Ovary (tissue), 9 donors: ENCODE measurements around the gene CFAP43. TPM values are rescaled to one million over a fixed set of nuclear protein-coding genes. Genes with fewer than 3 reads are reported as not detected.
"Not testable (repeated sequence)": the region's sequence is repeated elsewhere in the genome, so short reads cannot be mapped to it uniquely, and the experiment has no call there.

ENCODE experiments used
- DNase-seq, 5 donors: peaks; one replicate each; pipeline ENCODE4 v3.0.0-alpha.2; 2019 to 2020
- H3K27ac ChIP-seq, 2 donors: fragments of 200-600 bp; one replicate each; pipeline versions ENCODE4 v1.5.1 to v1.8.0; 2019 to 2022
- H3K27me3 ChIP-seq: fragments of 200-600 bp; one replicate; pipeline ENCODE4 v1.8.0; 2022
- H3K36me3 ChIP-seq: fragments of 200-600 bp; sonication (generic); one replicate; pipeline ENCODE4 v1.5.1; 2019
- H3K4me1 ChIP-seq: one replicate; pipeline ENCODE4 v1.8.1; 2013; ENCODE audit warnings: mild to moderate bottlenecking, moderate library complexity; ENCODE audit not compliant: insufficient read depth
- H3K4me3 ChIP-seq: fragments of 200-600 bp; sonication (generic); one replicate; pipeline ENCODE4 v1.5.1; 2017
- H3K9me3 ChIP-seq, 2 donors: fragments of 200-600 bp in 1 of 2; sonication (generic) in 1 of 2; one replicate each; pipeline versions ENCODE4 v1.5.1 to v1.8.1; 2013 to 2019; ENCODE audit warnings: mild to moderate bottlenecking in 1 of 2, moderate library complexity in 1 of 2
- EP300 ChIP-seq: sonication (generic); formaldehyde crosslinking; IDR thresholded peaks from one replicate; pipeline ENCODE4 v1.6.1; 2017; ENCODE audit warnings: antibody characterized with exemption
- POLR2A ChIP-seq: fragments of 450-650 bp; IDR thresholded peaks from one replicate; pipeline ENCODE4 v1.6.1; 2017; ENCODE audit warnings: antibody characterized with exemption, mild to moderate bottlenecking, moderate library complexity
- whole genome bisulfite sequencing, 3 donors: extraction: QIAGEN DNeasy Blood & Tissue Kit in 1 of 3; methylation state at CpG; one replicate each; pipeline versions ENCODE4 v1.1.5 to v1.1.7; 2013 to 2017; 5-methylcytosine and 5-hydroxymethylcytosine counted together
- intact Hi-C, 4 donors: fragments of 100-400 bp; cut with DNase I; formaldehyde crosslinking; loops; one replicate each; pipeline versions ENCODE4 v1.11.0 to v1.15.1; 2022 to 2023
- polyA plus RNA-seq, 2 donors: library from polyadenylated mRNA; stranded (reverse); fragments of 200-250 nt in 1 of 2; fragments of 350-450 nt in 1 of 2; fragmentation: Illumina TruSeq in 1 of 2; extraction: RNeasy Lipid Tissue Mini Kit (QIAGEN cat#74804) in 1 of 2; gene quantifications; one replicate each; pipeline ENCODE4 v1.2.3, GENCODE V29; 2013 to 2014
- total RNA-seq, 7 donors: library from RNA; depleted of rRNA in 2 of 7; stranded (reverse); fragments of >200 nt in 2 of 7; fragmentation: NEBNext Ultra II Directional in 3 of 7; extraction: Animal tissue kit (Norgen Biotek cat#: 25700) in 3 of 7; gene quantifications; one replicate each; pipeline versions ENCODE4 v1.1.0 to v1.2.4, GENCODE V29; 2016 to 2023
- TF ChIP-seq, protein P1 (sequence below), 3 donors: fragments of 450-650 bp in 2 of 3; fragments of 200-600 bp in 1 of 3; IDR thresholded peaks; one replicate each; pipeline versions ENCODE4 v1.5.1 to v1.8.0; 2016 to 2022; ENCODE audit warnings: antibody characterized with exemption in 3 of 3, mild to moderate bottlenecking in 1 of 3
- donor health status: DM: no; HTN: no; CAD: no; lungs with moderate emphysema.
- donor health status: DM: no; HTN: no; CAD: no.
- donor health status: Bipolar disorder and iron deficiency.
- donor health status: DM: yes; HTN: yes; CAD: no.
- donor health status: DM: no; HTN: no; CAD: no.
- donor health status: DM: yes; HTN: yes; CAD: no.

CFAP43 gene
- total and polyA plus RNA-seq, 9 donors = 1.1 to 58.6 (median 2.6) TPM

DNA sequence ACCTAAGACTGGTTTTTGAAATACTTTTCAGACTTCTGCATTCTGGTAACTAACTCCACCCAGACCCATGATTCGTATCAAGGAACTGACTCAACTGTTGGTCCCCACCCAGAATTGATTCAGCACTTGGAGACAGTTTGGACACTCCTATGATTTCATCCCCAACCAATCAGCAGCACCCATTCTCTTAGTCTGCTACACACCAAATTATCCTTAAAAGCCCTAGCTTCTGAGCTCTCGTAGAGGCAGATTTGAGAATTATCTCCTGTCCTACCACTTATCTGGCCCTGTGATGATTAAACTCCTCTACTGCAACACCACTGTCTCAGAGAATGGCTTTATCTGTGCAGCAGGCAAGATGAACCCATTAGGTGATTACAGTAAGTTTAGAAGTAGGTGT lies 14.8 kb upstream of the CFAP43 start:
- no peak for DNase-seq
- no peaks in the 10 kb centered on the region for H3K27me3 ChIP-seq
- H3K27ac ChIP-seq = no peak overlapping the region
- H3K9me3 ChIP-seq = no peaks in the 10 kb centered on the region
- TF ChIP-seq POLR2A = no peak
- no peak for TF ChIP-seq EP300
- TF ChIP-seq, protein P1, sequence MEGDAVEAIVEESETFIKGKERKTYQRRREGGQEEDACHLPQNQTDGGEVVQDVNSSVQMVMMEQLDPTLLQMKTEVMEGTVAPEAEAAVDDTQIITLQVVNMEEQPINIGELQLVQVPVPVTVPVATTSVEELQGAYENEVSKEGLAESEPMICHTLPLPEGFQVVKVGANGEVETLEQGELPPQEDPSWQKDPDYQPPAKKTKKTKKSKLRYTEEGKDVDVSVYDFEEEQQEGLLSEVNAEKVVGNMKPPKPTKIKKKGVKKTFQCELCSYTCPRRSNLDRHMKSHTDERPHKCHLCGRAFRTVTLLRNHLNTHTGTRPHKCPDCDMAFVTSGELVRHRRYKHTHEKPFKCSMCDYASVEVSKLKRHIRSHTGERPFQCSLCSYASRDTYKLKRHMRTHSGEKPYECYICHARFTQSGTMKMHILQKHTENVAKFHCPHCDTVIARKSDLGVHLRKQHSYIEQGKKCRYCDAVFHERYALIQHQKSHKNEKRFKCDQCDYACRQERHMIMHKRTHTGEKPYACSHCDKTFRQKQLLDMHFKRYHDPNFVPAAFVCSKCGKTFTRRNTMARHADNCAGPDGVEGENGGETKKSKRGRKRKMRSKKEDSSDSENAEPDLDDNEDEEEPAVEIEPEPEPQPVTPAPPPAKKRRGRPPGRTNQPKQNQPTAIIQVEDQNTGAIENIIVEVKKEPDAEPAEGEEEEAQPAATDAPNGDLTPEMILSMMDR (IDR thresholded peaks at IDR 0.05) = no peak
- H3K4me3 ChIP-seq = no peak overlapping the region
- H3K4me1 ChIP-seq = no peaks in the 10 kb centered on the region
- WGBS, 3 donors = 42 to 62% (median 51%) methylated on average over 2 of the region's 2 CpGs
- intact Hi-C loops = no loop called here
- no peaks in the 10 kb centered on the region for H3K36me3 ChIP-seq

DNA sequence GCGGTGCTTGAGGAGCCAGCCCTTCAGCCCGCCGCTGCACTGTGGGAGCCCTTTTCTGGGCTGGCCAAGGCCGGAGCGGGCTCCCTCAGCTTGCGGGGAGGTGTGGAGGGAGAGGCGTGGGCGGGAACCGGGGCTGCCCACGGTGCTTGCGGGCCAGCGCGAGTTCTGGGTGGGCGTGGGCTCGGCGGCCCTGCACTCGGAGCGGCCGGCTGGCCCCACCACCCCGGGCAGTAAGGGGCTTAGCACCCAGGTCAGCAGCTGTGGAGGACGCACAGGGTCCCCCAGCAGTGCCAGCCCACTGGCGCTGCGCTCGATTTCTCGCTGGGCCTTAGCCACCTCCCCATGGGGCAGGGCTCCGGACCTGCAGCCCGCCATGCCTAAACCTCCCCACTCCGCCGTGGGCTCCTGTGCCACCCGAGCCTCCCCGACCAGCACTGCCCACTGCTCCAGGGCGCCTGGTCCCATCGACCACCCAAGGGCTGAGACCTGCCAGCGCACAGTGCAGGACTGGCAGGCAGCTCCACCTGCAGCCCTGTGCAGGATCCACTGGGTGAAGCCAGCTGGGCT lies 13.0 kb upstream of the CFAP43 start:
- H3K4me3 ChIP-seq = no peak overlapping the region
- no peaks in the 10 kb centered on the region for H3K27me3 ChIP-seq
- intact Hi-C loops = no loop called here
- no peak overlapping the region for H3K27ac ChIP-seq
- H3K36me3 ChIP-seq = no peaks in the 10 kb centered on the region
- TF ChIP-seq, protein P1 (IDR thresholded peaks at IDR 0.05) = no peak
- TF ChIP-seq POLR2A (no peak), EP300 (no peak)
- WGBS, 3 donors = 94 to 97% (median 95%) methylated on average over 29 to 34 of the region's 34 CpGs
- H3K4me1 ChIP-seq = no peaks in the 10 kb centered on the region
- DNase-seq = no peak
- H3K9me3 ChIP-seq = no peaks in the 10 kb centered on the region

DNA sequence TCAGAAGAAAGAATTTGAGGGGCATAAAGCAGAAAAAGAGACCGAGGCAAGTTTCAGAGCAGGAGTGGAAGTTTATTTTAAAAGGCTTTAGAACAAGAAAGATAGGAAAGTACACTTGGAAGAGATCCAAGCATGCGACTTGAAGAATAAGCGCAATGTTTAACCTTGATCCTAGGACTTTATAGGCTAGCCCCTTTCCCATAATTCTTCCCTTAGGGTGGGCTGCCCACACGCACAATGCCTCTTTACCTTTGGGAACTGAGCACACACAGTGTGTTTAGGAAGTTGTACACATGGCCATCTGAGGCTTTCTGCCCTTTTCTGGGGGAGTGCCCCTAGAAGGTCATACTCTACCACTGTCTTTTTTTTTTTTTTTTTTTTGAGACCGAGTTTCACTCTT lies 11.3 kb upstream of the CFAP43 start:
- 13 to 22% (median 17%) methylated on average over 5 of the region's 5 CpGs for WGBS, 3 donors
- H3K36me3 ChIP-seq = no peaks in the 10 kb centered on the region
- no peaks in the 10 kb centered on the region for H3K27me3 ChIP-seq
- no peaks in the 10 kb centered on the region for H3K9me3 ChIP-seq
- DNase-seq = no peak
- H3K4me3 ChIP-seq = no peak overlapping the region
- no peak overlapping the region for H3K27ac ChIP-seq
- TF ChIP-seq POLR2A (no peak), EP300 (no peak)
- TF ChIP-seq, protein P1 (IDR thresholded peaks at IDR 0.05) = no peak
- intact Hi-C loops = no loop called here
- H3K4me1 ChIP-seq = no peaks in the 10 kb centered on the region

DNA sequence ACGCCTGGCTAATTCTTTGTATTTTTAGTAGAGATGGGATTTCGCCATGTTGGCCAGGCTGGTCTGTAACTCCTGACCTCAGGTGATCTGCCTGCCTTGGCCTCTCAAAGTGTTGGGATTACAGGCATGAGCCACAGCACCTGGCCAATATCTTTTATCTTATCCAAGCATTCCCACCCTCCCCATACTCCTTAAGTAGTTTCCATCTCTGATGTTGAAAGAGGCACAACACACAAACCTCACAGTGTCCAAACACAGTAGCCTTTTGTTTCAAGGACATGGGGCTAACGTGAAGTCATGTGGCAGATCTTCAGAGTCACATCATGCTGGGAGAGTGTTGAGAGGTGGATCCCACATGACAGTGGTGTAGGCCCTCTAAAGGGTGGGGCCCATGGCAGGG lies 10.8 kb upstream of the CFAP43 start:
- H3K36me3 ChIP-seq, H3K27me3 ChIP-seq, H3K4me3 ChIP-seq, H3K4me1 ChIP-seq, H3K9me3 ChIP-seq, intact Hi-C loops, H3K27ac ChIP-seq, DNase-seq: not testable (repeated sequence)
- WGBS, 3 donors = 67 to 75% (median 73%) methylated on average over 3 of the region's 3 CpGs

DNA sequence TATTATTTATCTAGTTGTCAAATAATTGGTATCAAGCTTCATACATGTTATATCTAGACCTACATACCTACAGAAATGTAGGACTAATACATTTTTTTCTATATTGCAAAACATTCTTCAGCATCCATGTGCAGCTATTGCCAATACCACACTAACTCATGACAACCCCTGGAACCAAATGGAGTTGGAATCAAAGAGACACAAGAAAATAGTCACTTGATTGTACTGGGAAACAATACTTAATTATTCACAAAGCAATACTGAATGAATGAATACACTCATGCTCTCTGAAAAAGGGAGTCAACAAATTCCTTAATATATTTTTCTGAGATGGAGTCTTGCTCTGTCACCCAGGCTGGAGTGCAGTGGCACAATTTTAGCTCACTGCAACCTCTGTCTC lies 10.4 kb upstream of the CFAP43 start:
- Histone ChIP-seq H3K27ac (no peak overlapping the region), H3K27me3 (no peaks in the 10 kb centered on the region), H3K4me3 (no peak overlapping the region), H3K36me3 (no peaks in the 10 kb centered on the region), H3K9me3 (no peaks in the 10 kb centered on the region), H3K4me1 (no peaks in the 10 kb centered on the region)
- TF ChIP-seq, protein P1 (IDR thresholded peaks at IDR 0.05) = no peak
- TF ChIP-seq POLR2A (no peak), EP300 (no peak)
- no peak for DNase-seq
- intact Hi-C loops = no loop called here
